Measurements from ENCODE around the gene DSCAML1. TPM values are rescaled to one million over a fixed set of nuclear protein-coding genes. Genes with fewer than 3 reads are reported as not detected.

The DSCAML1 gene
- total and polyA plus RNA-seq, 2 of the 8 experiments (the other 6 are each of a cell fraction or from before 2014, with no cell fraction given) = 0.19 to 0.24 TPM

DNA sequence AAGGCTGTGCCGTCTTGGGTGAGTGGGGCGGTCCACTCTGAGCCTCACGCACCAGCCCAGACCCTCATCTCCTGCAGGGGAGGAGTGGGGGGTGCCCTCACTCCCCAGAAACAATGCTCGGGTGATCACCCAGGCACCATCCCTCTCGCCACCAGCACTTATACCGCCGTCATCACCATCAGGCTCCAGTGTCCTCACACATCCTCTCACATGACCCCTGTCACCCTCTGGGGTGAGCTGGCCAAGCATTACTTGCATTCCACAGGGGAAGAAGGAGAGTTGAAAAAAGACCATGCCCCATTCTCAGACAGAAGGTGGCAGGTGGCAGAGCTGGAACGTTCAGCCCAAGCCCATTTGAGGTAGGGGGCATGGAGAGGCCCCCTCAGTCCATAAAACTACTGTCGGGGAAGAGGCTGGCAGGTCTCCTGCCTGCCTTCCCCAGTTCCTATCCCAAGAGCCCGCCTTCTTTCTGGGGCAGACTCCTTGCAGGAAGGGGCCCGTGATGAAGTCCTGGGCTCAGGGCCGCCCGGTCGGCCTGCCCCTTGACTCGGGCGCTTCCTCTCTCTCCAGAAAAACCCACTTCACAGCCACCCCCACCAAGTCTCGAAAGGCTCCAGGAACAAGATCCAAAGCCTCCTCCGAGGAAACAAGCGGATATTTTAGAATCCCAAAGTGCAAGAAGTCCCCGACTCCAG, 153.3 kb downstream of the DSCAML1 start:
- H3K4ac ChIP-seq (replicated peaks; ENCODE audit: insufficient read length, low read depth, low read length) = no peak overlapping the region
- POLR2A ChIA-PET (ENCODE audit: partially characterized antibody) = no interaction called here
- DNase-seq (ENCODE audit: low read depth in 1 of 2, low spot score in 2 of 2) = no peak
- no peak overlapping the region for H3K4me3 ChIP-seq (ENCODE audit: extremely low read depth in 1 of 4, insufficient read depth in 2 of 4, low read depth in 3 of 4, low read length in 4 of 4)
- H2BK5ac ChIP-seq (ENCODE audit: low read depth, low read length) = no peak overlapping the region
- WGBS, 2 experiments (ENCODE audit: extremely low coverage in 1 of 2, insufficient coverage in 1 of 2, insufficient read length in 1 of 2, insufficient replicate concordance in 2 of 2, low coverage in 1 of 2, low lambda C conversion rate in 2 of 2, missing lambda C conversion rate in 1 of 2) = 86% methylated on average over 17 of the region's 20 CpGs; no CpG with 5 or more reads in 1 of the 2 experiments
- H3K27me3 ChIP-seq (replicated peaks in 1 of 4; ENCODE audit: control insufficient read depth in 3 of 4, extremely low read depth in 1 of 4, insufficient read depth in 3 of 4, low read length in 3 of 4) = no peaks in the 10 kb centered on the region; a peak in 1 of 7 replicates
- no peaks in the 10 kb centered on the region for H3K9me3 ChIP-seq (ENCODE audit: insufficient read depth in 2 of 2, low read depth in 1 of 2, low read length in 1 of 2)
- H2BK20ac ChIP-seq (ENCODE audit: low read length) = no peak overlapping the region
- H3K4me2 ChIP-seq (ENCODE audit: insufficient read depth in 1 of 2, low read depth in 2 of 2, low read length in 2 of 2) = no peak overlapping the region
- TF ChIP-seq CBX8 (IDR thresholded peaks at IDR 0.05; ENCODE audit: borderline replicate concordance, low read depth, low read length) = no peak
- TF ChIP-seq TEAD4 (IDR thresholded peaks at IDR 0.05; ENCODE audit: low read depth, low read length) = 0 out of 2 replicates have a peak, but pooled peaks have one; percentile 9
- H4K8ac ChIP-seq (ENCODE audit: extremely low read depth, insufficient read depth, low read length) = no peak overlapping the region
- CTCF ChIA-PET (ENCODE audit: partially characterized antibody) = interaction anchor here (1.0 to 1.8 kb wide), 5 partner anchors 15 to 218 kb away, joined by 3 to 9 read pairs (median 4); no protein-coding TSS in a partner anchor
- no peak overlapping the region for H4K5ac ChIP-seq (ENCODE audit: insufficient read length, low read depth, low read length)
- H3K23ac ChIP-seq (ENCODE audit: insufficient read length) = no peak overlapping the region
- no peak overlapping the region for H2AK5ac ChIP-seq (ENCODE audit: low read depth, low read length)
- H3K79me2 ChIP-seq (ENCODE audit: control insufficient read depth in 1 of 2, insufficient read depth in 2 of 2, low read length in 2 of 2) = no peaks in the 10 kb centered on the region
- H3K36me3 ChIP-seq (ENCODE audit: control insufficient read depth in 2 of 4, insufficient read depth in 4 of 4, low read length in 3 of 4) = no peaks in the 10 kb centered on the region
- peaks cover 0 to 6% (median 0%) of the 10 kb centered on the region in 4 experiments; a peak in 1 of 7 replicates for H3K4me1 ChIP-seq (replicated peaks in 1 of 4; ENCODE audit: control insufficient read depth in 3 of 4, insufficient read depth in 4 of 4, low read length in 3 of 4)
- no peak overlapping the region for H3K27ac ChIP-seq (ENCODE audit: low read depth, low read length)
- H3K18ac ChIP-seq (ENCODE audit: extremely low read depth, low read length) = no peak overlapping the region
- FAIRE-seq = no peak
- no peaks in the 10 kb centered on the region for H4K20me1 ChIP-seq (replicated peaks in 1 of 2; ENCODE audit: control insufficient read depth in 1 of 2, insufficient read depth in 2 of 2, low read length in 2 of 2)
- no peak overlapping the region for H4K91ac ChIP-seq (replicated peaks; ENCODE audit: insufficient read length, low read length)
- no peak overlapping the region for H2BK15ac ChIP-seq (ENCODE audit: low read length)
- H2BK120ac ChIP-seq (replicated peaks; ENCODE audit: low read depth, low read length) = no peak overlapping the region
- no peak overlapping the region for H3K56ac ChIP-seq (replicated peaks; ENCODE audit: insufficient read length, low read depth, low read length)
- no peak overlapping the region for H2AFZ ChIP-seq (ENCODE audit: low read length)
- H3K23me2 ChIP-seq (ENCODE audit: low read depth, low read length) = peaks cover 2% of the 10 kb centered on the region; the same call in 1 of the 2 replicates
- H3K79me1 ChIP-seq (ENCODE audit: low read depth, low read length) = no peaks in the 10 kb centered on the region
- no peak overlapping the region for H3K9ac ChIP-seq (replicated peaks in 1 of 4; ENCODE audit: extremely low read depth in 1 of 4, low read depth in 3 of 4, low read length in 3 of 4)
- no peak overlapping the region for H3K14ac ChIP-seq (ENCODE audit: insufficient read length)
- H2BK12ac ChIP-seq (ENCODE audit: low read depth, low read length) = no peak overlapping the region

All from H1 (cell line).